NT2/D1 (cell line): Measurements from ENCODE around the gene TM9SF4.

Experiments used
- SUZ12 ChIP-seq: IDR thresholded peaks from 2 replicates; pipeline ENCODE4 v1.6.1; 2011; ENCODE audit not compliant: insufficient read length, insufficient read depth; ENCODE audit errors: extremely low read depth
- YY1 ChIP-seq: IDR thresholded peaks from 2 replicates; pipeline ENCODE4 v1.6.1; 2011; ENCODE audit not compliant: insufficient read length, insufficient read depth
- ZNF274 ChIP-seq: IDR thresholded peaks from 2 replicates; pipeline ENCODE4 v1.6.1; 2011; ENCODE audit warnings: mild to moderate bottlenecking, low read depth, low read length

- TF ChIP-seq YY1 (no peak), ZNF274 (no peak), SUZ12 (no peak)
Measured at GRCh38 chr20:32134026-32134425, 24.5 kb downstream of the TM9SF4 start.
